Measurements from ENCODE around the gene SNCAIP.

- no peak for TF ChIP-seq POLR2A (IDR thresholded peaks at IDR 0.05)
- no peak for TF ChIP-seq CTCF (IDR thresholded peaks at IDR 0.05)
- no peak for TF ChIP-seq EP300 (IDR thresholded peaks at IDR 0.05)
- TF ChIP-seq POLR2AphosphoS5 (IDR thresholded peaks at IDR 0.05) = no peak
Measured at GRCh38 chr5:122319897-122320296, 7.9 kb downstream of the SNCAIP start.

All from stomach (tissue), 4 donors.